HL-60 (cell line): ENCODE results near the gene KIAA1217.

ENCODE experiments used
- DNase-seq, 2 experiments: peaks; one replicate each; pipeline ENCODE4 v3.0.0-alpha.2; 2010 to 2020; ENCODE audit warnings: low read depth in 1 of 2, low spot score in 1 of 2
- H3K27ac ChIP-seq: fragments of 250-450 bp; sonication (Bioruptor Pico); replicated peaks from 2 replicates; pipeline ENCODE4 v1.5.1; 2020; ENCODE audit warnings: mild to moderate bottlenecking, moderate library complexity
- H3K27me3 ChIP-seq: fragments of 250-450 bp; sonication (Bioruptor Pico); 2 replicates; pipeline ENCODE4 v1.5.1; 2021; ENCODE audit warnings: mild to moderate bottlenecking, moderate library complexity; ENCODE audit not compliant: insufficient read depth, poor library complexity, severe bottlenecking
- H3K4me3 ChIP-seq: replicated peaks from 2 replicates; pipeline ENCODE4 v1.5.1; 2011; ENCODE audit warnings: mild to moderate bottlenecking, control low read depth, low read length; ENCODE audit not compliant: insufficient read depth
- CTCF ChIP-seq: IDR thresholded peaks from one replicate; pipeline ENCODE4 v1.5.1; 2011; ENCODE audit warnings: low read length, control low read depth, inconsistent platforms; ENCODE audit not compliant: insufficient read depth
- GABPA ChIP-seq: IDR thresholded peaks from 2 replicates; pipeline ENCODE4 v1.6.1; 2012; ENCODE audit warnings: low read depth
- POLR2AphosphoS5 ChIP-seq: IDR thresholded peaks from 2 replicates; pipeline ENCODE4 v1.6.1; 2012; ENCODE audit warnings: low read depth
- SPI1 ChIP-seq: IDR thresholded peaks from 2 replicates; pipeline ENCODE4 v1.6.1; 2012; ENCODE audit warnings: low read depth, mild to moderate bottlenecking, borderline replicate concordance
- TF ChIP-seq, protein P1 (sequence below): IDR thresholded peaks from 2 replicates; pipeline ENCODE4 v1.6.1; 2012; ENCODE audit warnings: low read depth; ENCODE audit not compliant: insufficient replicate concordance

KIAA1217 gene

DNA sequence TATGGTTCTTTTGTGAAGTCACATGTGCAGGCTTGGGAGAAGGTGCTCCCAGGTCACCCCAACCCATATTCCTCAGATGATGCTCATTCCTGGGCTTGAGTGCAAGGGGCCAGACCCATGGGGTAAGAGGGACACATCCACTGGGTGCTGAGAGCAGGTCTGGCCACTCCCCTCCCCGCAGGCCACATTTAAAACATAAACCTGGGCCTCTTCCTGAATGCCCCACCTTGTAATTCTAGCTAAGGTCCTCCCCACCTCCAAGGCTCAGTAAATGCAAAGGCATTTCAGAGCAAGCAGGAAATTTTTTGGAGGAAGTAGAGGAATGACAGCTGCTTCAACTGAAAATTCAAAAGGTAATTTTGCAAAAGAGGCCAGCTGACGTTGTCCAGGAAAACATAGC lies 342.2 kb downstream of the KIAA1217 start:
- Histone ChIP-seq H3K4me3 (no peak overlapping the region), H3K27ac (no peak overlapping the region), H3K27me3 (no peaks in the 10 kb centered on the region)
- TF ChIP-seq POLR2AphosphoS5 (no peak), CTCF (no peak), SPI1 (no peak), GABPA (no peak)
- TF ChIP-seq, protein P1, sequence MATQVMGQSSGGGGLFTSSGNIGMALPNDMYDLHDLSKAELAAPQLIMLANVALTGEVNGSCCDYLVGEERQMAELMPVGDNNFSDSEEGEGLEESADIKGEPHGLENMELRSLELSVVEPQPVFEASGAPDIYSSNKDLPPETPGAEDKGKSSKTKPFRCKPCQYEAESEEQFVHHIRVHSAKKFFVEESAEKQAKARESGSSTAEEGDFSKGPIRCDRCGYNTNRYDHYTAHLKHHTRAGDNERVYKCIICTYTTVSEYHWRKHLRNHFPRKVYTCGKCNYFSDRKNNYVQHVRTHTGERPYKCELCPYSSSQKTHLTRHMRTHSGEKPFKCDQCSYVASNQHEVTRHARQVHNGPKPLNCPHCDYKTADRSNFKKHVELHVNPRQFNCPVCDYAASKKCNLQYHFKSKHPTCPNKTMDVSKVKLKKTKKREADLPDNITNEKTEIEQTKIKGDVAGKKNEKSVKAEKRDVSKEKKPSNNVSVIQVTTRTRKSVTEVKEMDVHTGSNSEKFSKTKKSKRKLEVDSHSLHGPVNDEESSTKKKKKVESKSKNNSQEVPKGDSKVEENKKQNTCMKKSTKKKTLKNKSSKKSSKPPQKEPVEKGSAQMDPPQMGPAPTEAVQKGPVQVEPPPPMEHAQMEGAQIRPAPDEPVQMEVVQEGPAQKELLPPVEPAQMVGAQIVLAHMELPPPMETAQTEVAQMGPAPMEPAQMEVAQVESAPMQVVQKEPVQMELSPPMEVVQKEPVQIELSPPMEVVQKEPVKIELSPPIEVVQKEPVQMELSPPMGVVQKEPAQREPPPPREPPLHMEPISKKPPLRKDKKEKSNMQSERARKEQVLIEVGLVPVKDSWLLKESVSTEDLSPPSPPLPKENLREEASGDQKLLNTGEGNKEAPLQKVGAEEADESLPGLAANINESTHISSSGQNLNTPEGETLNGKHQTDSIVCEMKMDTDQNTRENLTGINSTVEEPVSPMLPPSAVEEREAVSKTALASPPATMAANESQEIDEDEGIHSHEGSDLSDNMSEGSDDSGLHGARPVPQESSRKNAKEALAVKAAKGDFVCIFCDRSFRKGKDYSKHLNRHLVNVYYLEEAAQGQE: no peak
- DNase-seq: no peak

DNA sequence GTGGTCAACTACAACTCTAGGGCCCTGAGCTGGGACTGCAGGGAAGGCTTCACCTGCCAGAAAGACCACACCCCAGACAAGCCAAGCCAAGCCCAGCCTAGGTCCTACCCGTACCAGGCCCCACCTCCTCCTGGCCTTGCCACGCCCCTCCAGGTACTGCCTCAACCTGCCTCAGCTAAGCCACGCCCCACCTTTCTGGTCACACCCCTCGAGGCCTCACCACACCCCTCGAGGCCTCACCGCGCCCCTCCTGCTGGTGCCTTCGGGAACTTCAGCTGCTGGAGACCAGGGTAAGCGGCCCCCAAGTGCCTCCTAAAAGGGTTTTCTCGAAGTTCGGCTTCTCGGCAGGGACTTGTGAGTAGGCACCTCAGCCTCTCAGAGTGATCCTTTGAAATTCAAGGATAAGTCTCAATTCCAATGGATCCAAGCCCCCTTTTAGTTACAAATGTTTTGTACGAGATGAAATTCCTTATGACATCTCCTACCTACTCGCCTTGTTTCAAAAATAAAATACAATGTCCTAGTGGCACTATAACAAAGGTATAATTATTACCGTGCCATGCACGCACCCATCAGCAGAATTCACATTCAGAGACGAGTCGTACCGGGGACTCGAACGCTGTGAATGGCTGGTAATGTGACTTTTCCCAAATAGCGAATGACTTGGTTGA lies 343.5 kb downstream of the KIAA1217 start:
- no peak for DNase-seq
- TF ChIP-seq POLR2AphosphoS5 (no peak), GABPA (no peak), SPI1 (no peak), CTCF (no peak)
- TF ChIP-seq, protein P1: no peak

DNA sequence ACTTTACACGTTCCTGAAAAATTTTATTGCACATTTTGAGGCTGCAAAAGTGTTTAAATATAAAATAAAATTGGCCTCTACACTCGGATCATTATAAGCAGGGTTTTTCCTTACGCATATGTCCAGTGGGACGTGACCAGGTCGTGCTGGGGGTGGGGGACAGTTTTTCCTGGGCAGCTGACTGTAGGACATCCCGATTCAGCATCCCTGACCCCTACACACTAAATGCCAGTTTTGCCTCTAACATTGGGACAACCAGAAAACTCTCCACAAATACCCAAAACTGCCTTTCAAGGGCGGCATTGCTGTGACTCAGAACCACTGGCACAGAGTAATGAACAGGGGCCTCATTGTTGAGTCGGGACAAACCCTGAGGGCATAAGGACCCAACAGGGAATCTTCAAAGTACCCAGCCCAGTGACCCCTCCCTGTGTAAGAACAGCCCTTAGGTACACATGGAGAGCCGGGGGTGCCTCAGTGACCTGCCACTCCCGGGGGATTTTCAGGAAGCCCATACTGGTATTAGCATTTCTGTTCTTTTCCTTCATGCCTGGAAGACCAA lies 344.2 kb downstream of the KIAA1217 start:
- no peaks in the 10 kb centered on the region for H3K27me3 ChIP-seq
- H3K27ac ChIP-seq: no peak overlapping the region
- no peak overlapping the region for H3K4me3 ChIP-seq
- TF ChIP-seq CTCF (no peak), SPI1 (no peak), GABPA (no peak), POLR2AphosphoS5 (no peak)
- TF ChIP-seq, protein P1: no peak
- DNase-seq: no peak

More for the DNA sequence above, 343.5 kb downstream of the KIAA1217 start:
- Histone ChIP-seq H3K27ac (no peak overlapping the region), H3K4me3 (no peak overlapping the region), H3K27me3 (no peaks in the 10 kb centered on the region)
